A549 treated with ZK216348 at 1 μM for 4 hours (cell line): ENCODE measurements around the gene VGF. TPM values are rescaled to one million over a fixed set of nuclear protein-coding genes. Genes with fewer than 3 reads are reported as not detected.

Source experiments
- total RNA-seq: library from RNA; stranded (reverse); fragments of 200-300 nt; extraction: Qiagen RNA extraction; gene quantifications from 5 replicates; pipeline ENCODE4 v1.2.3, GENCODE V29; 2022; ENCODE audit warnings: low read depth

VGF gene
- total RNA-seq = 8.9 to 26.8 TPM (median 17.5 TPM) in 5 replicates

GRCh38 chr7:101165075-101165957 lies at the start of gene VGF:
Gene VGF (minus strand): TSS chr7:101165569. CDS start chr7:101164843, 726 bp downstream.

DNA sequence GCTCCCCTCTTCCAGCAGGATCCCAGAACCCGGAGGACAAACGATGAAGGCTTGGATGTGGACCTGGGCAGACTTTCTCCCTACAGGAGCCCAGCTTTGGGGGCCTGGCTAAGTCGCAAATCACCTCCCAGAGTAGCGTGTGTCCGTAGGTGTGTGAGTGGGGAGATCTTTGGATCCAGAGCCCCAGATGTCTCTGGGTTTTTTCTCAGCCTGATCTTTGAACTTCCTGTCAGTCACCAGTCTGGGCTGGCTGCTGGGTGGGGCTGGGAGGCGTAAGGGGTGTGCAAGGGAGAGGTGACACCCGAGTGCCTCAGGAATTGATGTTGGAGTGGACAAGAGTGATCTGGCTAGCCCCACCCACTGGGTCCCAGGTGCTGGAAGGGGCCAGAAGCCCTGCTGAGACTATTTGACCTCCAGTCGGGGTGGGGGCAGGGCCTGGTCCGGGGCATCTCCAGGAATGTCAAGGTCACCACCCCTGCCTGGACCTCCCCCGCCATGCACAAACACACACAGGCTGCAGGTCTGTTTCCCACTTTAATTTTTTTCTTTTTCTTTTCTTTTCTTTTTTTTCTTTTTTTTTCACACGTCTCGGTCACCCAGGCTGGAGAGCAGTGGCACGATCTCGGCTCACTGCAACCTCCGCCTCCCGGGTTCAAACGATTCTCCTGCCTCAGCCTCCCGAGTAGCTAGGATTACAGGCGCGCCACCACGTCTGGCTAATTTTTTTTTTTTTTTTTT lies 35.7 kb upstream of the VGF start, which contains the start of gene MOGAT3:
Gene MOGAT3 (minus strand): TSS at position 175 of the 738 bp plus-strand sequence. CDS start 182 bp downstream, outside the sequence.

DNA sequence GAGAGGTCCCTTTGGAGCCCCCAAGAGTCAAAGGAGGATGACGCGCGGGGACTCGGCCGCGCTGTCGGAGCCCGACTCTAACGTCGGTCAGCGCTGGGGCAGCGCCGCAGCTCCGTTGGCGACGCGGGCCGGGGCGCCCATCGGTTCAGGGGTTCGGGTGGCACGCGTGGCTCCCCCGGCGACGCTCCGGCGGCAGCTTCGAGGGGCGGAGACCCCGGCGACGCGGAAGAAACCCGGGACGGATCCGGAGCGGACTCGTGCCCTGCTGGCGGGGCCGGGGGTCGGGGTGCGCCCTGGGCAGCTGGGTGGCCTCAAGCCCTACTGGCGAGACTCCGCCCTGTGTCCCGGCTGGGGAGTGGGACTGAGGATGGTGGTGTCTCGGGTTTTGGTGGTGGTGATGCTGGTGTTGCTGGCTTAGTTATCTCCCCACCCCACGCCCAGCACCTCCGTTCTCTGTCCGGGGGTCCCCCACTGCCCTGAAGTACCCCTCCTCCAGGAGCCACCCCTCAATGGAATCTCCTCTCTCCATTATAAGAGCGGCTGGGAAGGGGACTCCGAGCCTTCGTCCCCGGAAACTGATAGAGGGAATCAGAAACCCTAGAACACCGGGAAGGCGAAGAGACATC lies 14.9 kb upstream of the VGF start, which contains the start of gene NAT16:
Gene NAT16 (minus strand): TSS at position 164 of the 626 bp plus-strand sequence. CDS start 5,486 bp downstream, outside the sequence.

DNA sequence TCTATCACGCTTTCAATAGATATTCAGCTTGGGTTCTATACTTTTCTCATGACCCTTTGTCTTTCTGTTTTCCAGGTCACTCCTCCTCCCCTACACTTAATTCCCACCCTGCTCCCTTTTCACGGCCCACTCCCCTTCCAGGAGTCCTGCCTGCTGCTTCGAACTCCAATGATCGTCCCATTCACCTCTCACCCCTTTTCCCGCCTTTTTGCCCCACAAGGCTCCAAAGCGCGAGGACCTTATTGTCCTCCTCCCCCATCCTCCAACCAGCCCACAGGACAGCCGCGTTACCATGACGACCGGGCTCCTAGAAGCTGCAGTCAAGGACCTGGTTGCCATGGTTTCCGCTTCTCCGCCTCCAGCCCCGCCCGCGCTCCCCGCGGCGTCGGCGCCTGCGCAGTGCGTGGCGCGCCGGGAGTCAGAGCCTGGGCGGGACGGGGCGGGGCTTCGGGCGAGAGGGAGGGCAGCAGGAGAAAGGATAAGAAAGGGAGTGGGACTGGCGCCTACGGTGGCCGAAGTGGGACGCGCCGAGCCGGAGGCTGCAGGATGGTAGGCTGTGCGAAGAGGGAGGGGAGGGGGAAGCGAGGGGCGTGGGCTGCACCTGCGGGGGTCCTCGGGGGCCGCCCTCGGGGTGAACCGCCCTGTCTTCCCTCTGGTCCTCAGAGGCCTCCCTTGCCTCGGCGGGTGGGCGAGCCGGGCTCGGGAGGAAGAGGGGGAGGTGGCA lies 11.2 kb downstream of the VGF start, which contains the start of gene AP1S1:
Gene AP1S1 (plus strand): TSS at position 508 of the 724 bp plus-strand sequence. CDS start 39 bp downstream, at position 547.

GRCh38 chr7:101126651-101127459 lies 38.5 kb downstream of the VGF start, which contains the start of gene SERPINE1:
Gene SERPINE1 (plus strand): TSS chr7:101127104. CDS start chr7:101128394, 1,290 bp downstream.

Other genes starting within 250 kb of the VGF start
- gene MUC3A, start 216.0 kb downstream of the VGF start, total RNA-seq = 9.8 to 23.5 TPM (median 22.0 TPM) in 5 replicates
- gene MUC12, start 196.0 kb downstream of the VGF start, total RNA-seq = 10.8 to 20.4 TPM (median 16.4 TPM) in 5 replicates
- gene MUC17, start 145.5 kb downstream of the VGF start, total RNA-seq = 0.01 to 0.30 TPM (median 0.02 TPM) in 5 replicates
- 8.6 to 18.6 TPM (median 14.5 TPM) in 5 replicates for gene TRIM56, start 80.1 kb downstream of the VGF start, total RNA-seq
- gene SERPINE1, start 38.5 kb downstream of the VGF start, total RNA-seq = 1,301 to 1,792 TPM (median 1,475 TPM) in 5 replicates
- 133 to 146 TPM (median 140 TPM) in 5 replicates for gene AP1S1, start 11.1 kb downstream of the VGF start, total RNA-seq
- gene NAT16, start 14.7 kb upstream of the VGF start, total RNA-seq = 0.13 to 0.29 TPM (median 0.22 TPM) in 5 replicates
- gene MOGAT3, start 35.5 kb upstream of the VGF start, total RNA-seq = not detected in 5 replicates
- gene PLOD3, start 52.0 kb upstream of the VGF start, total RNA-seq = 66.1 to 89.3 TPM (median 85.4 TPM) in 5 replicates
- 63.7 to 98.7 TPM (median 88.6 TPM) in 5 replicates for gene ZNHIT1, start 52.6 kb upstream of the VGF start, total RNA-seq
- gene CLDN15, start 72.2 kb upstream of the VGF start, total RNA-seq = 6.5 to 14.6 TPM (median 12.5 TPM) in 5 replicates
- 113 to 155 TPM (median 140 TPM) in 5 replicates for gene FIS1, start 79.5 kb upstream of the VGF start, total RNA-seq
- 50.6 to 55.2 TPM (median 52.1 TPM) in 5 replicates for gene IFT22, start 156.2 kb upstream of the VGF start, total RNA-seq
- 0.18 to 0.62 TPM (median 0.44 TPM) in 5 replicates for gene COL26A1, start 197.3 kb upstream of the VGF start, total RNA-seq